GM12801 (cell line): Measurements from ENCODE around the gene SLC10A3.

Source experiments
- CTCF ChIP-seq: IDR thresholded peaks from one replicate; pipeline ENCODE4 v1.5.1; 2011; ENCODE audit warnings: control low read depth; ENCODE audit not compliant: insufficient read length; ENCODE audit errors: extremely low read depth

Gene SLC10A3

GRCh38 chrX:154457491-154458115 is 32.8 kb downstream of the SLC10A3 start:
- TF ChIP-seq CTCF = no peak

GRCh38 chrX:154452823-154453222 is 37.6 kb downstream of the SLC10A3 start:
- no peak for TF ChIP-seq CTCF

- TF ChIP-seq CTCF = no peak
Observed at GRCh38 chrX:154450312-154450711, 40.1 kb downstream of the SLC10A3 start.

GRCh38 chrX:154449618-154450017 is 40.8 kb downstream of the SLC10A3 start:
- no peak for TF ChIP-seq CTCF

- TF ChIP-seq CTCF = no peak
Observed at GRCh38 chrX:154448484-154448883, 41.9 kb downstream of the SLC10A3 start.

GRCh38 chrX:154446430-154446829 is 44.0 kb downstream of the SLC10A3 start:
- no peak for TF ChIP-seq CTCF

- TF ChIP-seq CTCF = no peak
Observed at GRCh38 chrX:154445776-154446175, 44.7 kb downstream of the SLC10A3 start.
